Tibial artery (tissue), 4 donors: ENCODE data around the gene ROBO4.

Experiments used
- DNase-seq, 2 donors: peaks; one replicate each; pipeline ENCODE4 v3.0.0-alpha.2; 2019
- H3K27ac ChIP-seq, 2 donors: fragments of 200-600 bp; sonication (generic) in 1 of 2; 1 replicate in 1 of 2; 2 replicates in 1 of 2; pipeline ENCODE4 v1.5.1; 2018 to 2019; ENCODE audit warnings: mild to moderate bottlenecking in 1 of 2
- H3K27me3 ChIP-seq, 2 donors: fragments of 200-600 bp; sonication (generic) in 1 of 2; one replicate each; pipeline versions ENCODE4 v1.5.1 to v1.6.0; 2016 to 2019
- H3K36me3 ChIP-seq, 3 donors: fragments of 200-600 bp; sonication (generic) in 2 of 3; one replicate each; pipeline ENCODE4 v1.5.1; 2016 to 2019; ENCODE audit warnings: mild to moderate bottlenecking in 2 of 3
- H3K4me1 ChIP-seq, 4 donors: fragments of 200-600 bp; sonication (generic) in 2 of 4; 1 replicate in 3 of 4; 2 replicates in 1 of 4; pipeline ENCODE4 v1.5.1; 2016 to 2019
- H3K4me3 ChIP-seq, 2 donors: fragments of 200-600 bp; sonication (generic) in 1 of 2; 1 replicate in 1 of 2; 2 replicates in 1 of 2; pipeline ENCODE4 v1.5.1; 2018 to 2019; ENCODE audit warnings: mild to moderate bottlenecking in 2 of 2
- H3K9me3 ChIP-seq, 3 donors: fragments of 200-600 bp; sonication (generic) in 1 of 3; one replicate each; pipeline ENCODE4 v1.5.1; 2016 to 2019
- CTCF ChIP-seq, 2 experiments: fragments of 200-600 bp in 1 of 2; fragments of 450-650 bp in 1 of 2; IDR thresholded peaks; one replicate each; pipeline ENCODE4 v1.5.1; 2017 to 2019; ENCODE audit warnings: antibody characterized with exemption in 2 of 2, mild to moderate bottlenecking in 1 of 2, moderate library complexity in 1 of 2
- intact Hi-C: fragments of 100-400 bp; cut with DNase I; formaldehyde crosslinking; loops from one replicate; pipeline ENCODE4 v1.15.0; 2023; ENCODE audit warnings: low total_unique reads

The ROBO4 gene

DNA sequence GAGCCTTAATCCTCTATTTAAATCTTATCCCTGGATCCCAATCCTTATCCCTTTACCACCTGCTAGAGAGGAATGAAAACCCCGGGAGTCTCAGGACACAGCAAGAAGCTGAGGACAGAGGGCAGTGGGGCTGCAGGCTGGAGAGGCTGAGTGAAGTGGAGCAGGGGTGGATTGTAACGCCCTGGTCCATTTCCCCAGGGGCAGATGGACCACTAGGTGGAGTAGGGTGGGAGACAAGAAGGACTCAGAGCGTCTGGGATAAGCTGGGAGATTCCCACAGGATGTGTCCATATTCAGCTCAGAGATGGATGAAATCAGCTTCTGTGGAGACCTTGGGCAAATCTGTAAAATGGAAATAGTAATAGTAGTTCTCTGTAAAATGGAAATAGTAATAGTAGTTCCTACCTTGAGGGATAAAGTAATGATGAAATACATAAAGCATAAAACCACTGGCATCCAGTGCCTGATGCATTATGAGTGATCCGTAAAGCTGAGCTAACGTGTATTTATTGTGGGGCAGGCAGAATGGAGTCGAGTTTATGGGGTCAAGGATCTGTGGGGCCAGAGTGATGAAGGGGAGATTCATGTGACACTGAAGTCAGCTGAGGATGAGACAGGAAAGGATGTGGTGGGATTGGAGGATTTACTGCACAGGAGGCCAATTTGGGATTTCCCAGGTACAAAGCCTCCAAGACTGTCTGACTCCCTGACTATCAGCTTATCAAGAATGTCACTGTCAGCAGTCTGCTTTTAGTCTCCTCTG is 1.9 kb upstream of the ROBO4 start:
- Histone ChIP-seq H3K36me3 (no peaks in the 10 kb centered on the region), H3K27me3 (no peaks in the 10 kb centered on the region), H3K4me1 (peaks cover 0 to 5% (median 2%) of the 10 kb centered on the region in 4 donors), H3K27ac (peak overlapping the region in 1 of 2 donors; percentile 50), H3K9me3 (no peaks in the 10 kb centered on the region), H3K4me3 (no peak overlapping the region)
- TF ChIP-seq CTCF (IDR thresholded peaks at IDR 0.05) = no peak
- intact Hi-C loops = no loop called here
- peak in 1 of 2 donors; percentile 49 for DNase-seq

DNA sequence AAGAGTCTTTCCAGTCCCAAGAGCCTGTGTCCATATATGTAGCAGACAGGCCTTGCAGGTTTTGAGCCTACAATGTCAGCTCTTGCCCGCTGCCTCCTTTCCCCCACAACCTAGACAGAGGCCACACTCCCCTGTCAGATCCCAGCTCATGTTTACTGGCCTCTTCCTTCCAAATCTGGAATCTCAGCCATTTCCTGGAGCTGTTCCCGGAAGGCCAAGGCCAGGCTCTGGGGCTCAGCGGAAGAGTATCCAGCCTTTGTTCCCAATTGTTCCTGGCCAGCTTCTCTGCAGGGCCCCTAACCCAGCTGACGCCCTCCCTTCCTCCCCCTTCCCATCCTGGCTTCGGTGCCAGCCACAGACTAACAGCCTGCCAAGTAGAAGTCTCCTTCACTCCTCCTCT is 1.0 kb upstream of the ROBO4 start:
- TF ChIP-seq CTCF (IDR thresholded peaks at IDR 0.05) = no peak
- intact Hi-C loops = no loop called here
- no peaks in the 10 kb centered on the region for H3K36me3 ChIP-seq
- no peaks in the 10 kb centered on the region for H3K9me3 ChIP-seq
- no peaks in the 10 kb centered on the region for H3K27me3 ChIP-seq
- DNase-seq = peak in 1 of 2 donors; percentile 64
- H3K4me3 ChIP-seq = no peak overlapping the region
- H3K4me1 ChIP-seq = peaks cover 0 to 5% (median 2%) of the 10 kb centered on the region in 4 donors
- peak overlapping the region; percentile 33 to 50 for H3K27ac ChIP-seq

GRCh38 chr11:124898263-124898680 is 607 bp upstream of the ROBO4 start:
- TF ChIP-seq CTCF (IDR thresholded peaks at IDR 0.05) = no peak
- Histone ChIP-seq H3K27ac (peak overlapping the region; percentile 33 to 50), H3K27me3 (no peaks in the 10 kb centered on the region), H3K9me3 (no peaks in the 10 kb centered on the region), H3K4me3 (no peak overlapping the region), H3K4me1 (peaks cover 0 to 5% (median 2%) of the 10 kb centered on the region in 4 donors), H3K36me3 (no peaks in the 10 kb centered on the region)
- DNase-seq = peak in 1 of 2 donors; percentile 56
- intact Hi-C loops = no loop called here

- peak in 1 of 2 donors; percentile 73 for DNase-seq
- Histone ChIP-seq H3K27me3 (no peaks in the 10 kb centered on the region), H3K4me1 (peaks cover 0 to 5% (median 2%) of the 10 kb centered on the region in 4 donors), H3K36me3 (no peaks in the 10 kb centered on the region), H3K9me3 (no peaks in the 10 kb centered on the region), H3K27ac (peak overlapping the region; percentile 35 to 44), H3K4me3 (peak overlapping the region; percentile 4 to 20)
- intact Hi-C loops = no loop called here
- TF ChIP-seq CTCF (IDR thresholded peaks at IDR 0.05) = no peak
Observed at GRCh38 chr11:124896821-124897391, 759 bp downstream of the ROBO4 start.

- H3K27ac ChIP-seq = peak overlapping the region; percentile 35 to 44
- no peaks in the 10 kb centered on the region for H3K9me3 ChIP-seq
- peaks cover 0 to 9% (median 4%) of the 10 kb centered on the region in 4 donors for H3K4me1 ChIP-seq
- peak in 1 of 2 donors; percentile 63 for DNase-seq
- H3K36me3 ChIP-seq = no peaks in the 10 kb centered on the region
- peak overlapping the region; percentile 4 to 20 for H3K4me3 ChIP-seq
- H3K27me3 ChIP-seq = no peaks in the 10 kb centered on the region
- intact Hi-C loops = no loop called here
- TF ChIP-seq CTCF (IDR thresholded peaks at IDR 0.05) = no peak
Observed at GRCh38 chr11:124896071-124896750, 1.5 kb downstream of the ROBO4 start.
